Fibroblast of lung (primary cell): ENCODE measurements around the gene EDARADD.

ENCODE experiments used
- EZH2 ChIP-seq: IDR thresholded peaks from 2 replicates; pipeline ENCODE4 v1.5.1; 2012; ENCODE audit warnings: low read length, control low read depth, mild to moderate bottlenecking; ENCODE audit errors: missing control alignments
- TF ChIP-seq, protein P1 (sequence below), 2 donors: IDR thresholded peaks in 1 of 2; conservative IDR thresholded peaks in 1 of 2; 1 replicate in 1 of 2; 2 replicates in 1 of 2; pipeline ENCODE4 v1.5.1; 2011 to 2012; ENCODE audit warnings: low read length in 2 of 2, control low read depth in 1 of 2, inconsistent platforms in 1 of 2, low read depth in 1 of 2, mild to moderate bottlenecking in 1 of 2

- TF ChIP-seq, protein P1, sequence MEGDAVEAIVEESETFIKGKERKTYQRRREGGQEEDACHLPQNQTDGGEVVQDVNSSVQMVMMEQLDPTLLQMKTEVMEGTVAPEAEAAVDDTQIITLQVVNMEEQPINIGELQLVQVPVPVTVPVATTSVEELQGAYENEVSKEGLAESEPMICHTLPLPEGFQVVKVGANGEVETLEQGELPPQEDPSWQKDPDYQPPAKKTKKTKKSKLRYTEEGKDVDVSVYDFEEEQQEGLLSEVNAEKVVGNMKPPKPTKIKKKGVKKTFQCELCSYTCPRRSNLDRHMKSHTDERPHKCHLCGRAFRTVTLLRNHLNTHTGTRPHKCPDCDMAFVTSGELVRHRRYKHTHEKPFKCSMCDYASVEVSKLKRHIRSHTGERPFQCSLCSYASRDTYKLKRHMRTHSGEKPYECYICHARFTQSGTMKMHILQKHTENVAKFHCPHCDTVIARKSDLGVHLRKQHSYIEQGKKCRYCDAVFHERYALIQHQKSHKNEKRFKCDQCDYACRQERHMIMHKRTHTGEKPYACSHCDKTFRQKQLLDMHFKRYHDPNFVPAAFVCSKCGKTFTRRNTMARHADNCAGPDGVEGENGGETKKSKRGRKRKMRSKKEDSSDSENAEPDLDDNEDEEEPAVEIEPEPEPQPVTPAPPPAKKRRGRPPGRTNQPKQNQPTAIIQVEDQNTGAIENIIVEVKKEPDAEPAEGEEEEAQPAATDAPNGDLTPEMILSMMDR (conservative IDR thresholded peaks at IDR 0.05 in 1 of 2, IDR thresholded peaks at IDR 0.05 in 1 of 2; ENCODE audit: low read depth in 1 of 2, low read length in 2 of 2) = no peak
- TF ChIP-seq EZH2 = no peak
These were observed 4.8 kb upstream of the EDARADD start for GRCh38 chr1:236389253-236389652.
